IMR-90 (cell line): ENCODE data around the gene ZDHHC14. TPM values are rescaled to one million over a fixed set of nuclear protein-coding genes. Genes with fewer than 3 reads are reported as not detected.

Source experiments
- ATAC-seq: fragments of 200-7000 bp; cut with Tn5 transposase; 2 replicates; pipeline ENCODE4 v1.9.1; 2020; ENCODE audit warnings: low read depth, mild to moderate bottlenecking, moderate library complexity
- BruUV-seq: library from RNA; stranded (reverse); fragments of 400-500 nt; replicated peaks from 2 replicates; lab custom pipeline; 2021; lab: Mats Ljungman, UMichigan
- CTCF ChIA-PET: fragments of 300-600 bp; formaldehyde crosslinking; extraction: SDS; loops from one replicate; lab custom pipeline; 2021; ENCODE audit warnings: antibody characterized with exemption; lab: Yijun Ruan, JAX
- POLR2A ChIA-PET: fragments of 300-600 bp; sonication (Branson Sonifier 250); formaldehyde crosslinking; loops from one replicate; lab custom pipeline; 2022; ENCODE audit warnings: antibody characterized with exemption; ENCODE audit not compliant: unreplicated experiment; lab: Charles Lee
- DNase-seq: peaks from one replicate; pipeline ENCODE4 v3.0.0; 2013
- H2AFZ ChIP-seq: replicated peaks from 2 replicates; pipeline ENCODE3; 2013; ENCODE audit warnings: low read length, mild to moderate bottlenecking; ENCODE audit not compliant: poor library complexity
- H2AK5ac ChIP-seq: 2 replicates; pipeline ENCODE4 v1.6.1; 2013; ENCODE audit warnings: low read depth, low read length, inconsistent platforms
- H2AK9ac ChIP-seq: replicated peaks from 2 replicates; pipeline ENCODE3; 2013; ENCODE audit warnings: mild to moderate bottlenecking, low read depth, low read length, moderate library complexity; ENCODE audit not compliant: poor library complexity
- H2BK120ac ChIP-seq: 2 replicates; pipeline ENCODE4 v1.6.1; 2013; ENCODE audit warnings: low read depth, low read length, inconsistent platforms
- H2BK15ac ChIP-seq: 3 replicates; pipeline ENCODE4 v1.6.1; 2013; ENCODE audit warnings: low read depth, low read length, inconsistent platforms
- H2BK20ac ChIP-seq: 2 replicates; pipeline ENCODE4 v1.6.1; 2013; ENCODE audit warnings: low read depth, mild to moderate bottlenecking, inconsistent platforms, low read length, moderate library complexity
- H2BK5ac ChIP-seq: 2 replicates; pipeline ENCODE4 v1.6.1; 2013; ENCODE audit warnings: mild to moderate bottlenecking, low read depth, low read length, inconsistent platforms; ENCODE audit not compliant: poor library complexity, severe bottlenecking
- H3K14ac ChIP-seq: replicated peaks from 2 replicates; pipeline ENCODE4 v1.6.1; 2013; ENCODE audit warnings: low read depth, low read length, inconsistent platforms
- H3K18ac ChIP-seq: 2 replicates; pipeline ENCODE4 v1.6.1; 2013; ENCODE audit warnings: low read depth, low read length, control low read depth
- H3K23ac ChIP-seq: 2 replicates; pipeline ENCODE4 v1.6.1; 2013; ENCODE audit warnings: low read depth, low read length, inconsistent platforms
- H3K27ac ChIP-seq: 2 replicates; pipeline ENCODE4 v1.5.1; 2013; ENCODE audit warnings: mild to moderate bottlenecking, control low read depth, low read length; ENCODE audit not compliant: insufficient read depth
- H3K27me3 ChIP-seq: 2 replicates; pipeline ENCODE4 v1.6.1; 2013; ENCODE audit warnings: low read length; ENCODE audit not compliant: control insufficient read depth, insufficient read depth
- H3K36me3 ChIP-seq: 2 replicates; pipeline ENCODE4 v1.6.1; 2013; ENCODE audit warnings: low read length, mixed read lengths; ENCODE audit not compliant: control insufficient read depth, insufficient read depth
- H3K4ac ChIP-seq: 2 replicates; pipeline ENCODE4 v1.6.1; 2013; ENCODE audit warnings: low read depth, low read length, inconsistent platforms
- H3K4me1 ChIP-seq: 2 replicates; pipeline ENCODE4 v1.6.1; 2013; ENCODE audit warnings: low read length, mixed read lengths; ENCODE audit not compliant: control insufficient read depth, insufficient read depth
- H3K4me2 ChIP-seq: 2 replicates; pipeline ENCODE4 v1.6.1; 2013; ENCODE audit warnings: low read depth, mild to moderate bottlenecking, control low read depth, low read length, moderate library complexity
- H3K4me3 ChIP-seq: 2 replicates; pipeline ENCODE4 v1.5.1; 2013; ENCODE audit warnings: low read depth, mild to moderate bottlenecking, control low read depth, low read length, moderate library complexity; ENCODE audit not compliant: insufficient read depth
- H3K56ac ChIP-seq: 2 replicates; pipeline ENCODE4 v1.6.1; 2013; ENCODE audit warnings: low read length, inconsistent platforms; ENCODE audit not compliant: insufficient read depth; ENCODE audit errors: extremely low read depth
- H3K79me1 ChIP-seq, 2 experiments: 2 replicates each; pipeline ENCODE4 v1.6.1; 2013; ENCODE audit warnings: low read length in 2 of 2, inconsistent platforms in 1 of 2, low read depth in 1 of 2
- H3K9ac ChIP-seq: 2 replicates; pipeline ENCODE4 v1.6.1; 2013; ENCODE audit warnings: low read depth, low read length, control low read depth
- H3K9me1 ChIP-seq: 2 replicates; pipeline ENCODE4 v1.6.1; 2013; ENCODE audit warnings: low read length, inconsistent platforms; ENCODE audit not compliant: insufficient read depth
- H3K9me3 ChIP-seq: 2 replicates; pipeline ENCODE4 v1.6.1; 2013; ENCODE audit warnings: low read length; ENCODE audit not compliant: control insufficient read depth, insufficient read depth
- H4K20me1 ChIP-seq: 2 replicates; pipeline ENCODE4 v1.6.1; 2013; ENCODE audit warnings: low read length, inconsistent platforms; ENCODE audit not compliant: insufficient read depth
- H4K5ac ChIP-seq: 2 replicates; pipeline ENCODE4 v1.6.1; 2013; ENCODE audit warnings: mild to moderate bottlenecking, low read depth, low read length, control low read depth
- H4K8ac ChIP-seq, 2 experiments: 2 replicates each; pipeline ENCODE4 v1.6.1; 2013; ENCODE audit warnings: low read depth in 2 of 2, low read length in 2 of 2, control low read depth in 1 of 2, inconsistent platforms in 1 of 2
- H4K91ac ChIP-seq: 2 replicates; pipeline ENCODE4 v1.6.1; 2013; ENCODE audit warnings: low read depth, low read length, inconsistent platforms; ENCODE audit not compliant: insufficient read depth
- BHLHE40 ChIP-seq: fragments of 150-350 bp; IDR thresholded peaks from 2 replicates; pipeline ENCODE4 v1.6.1; 2016; ENCODE audit warnings: mild to moderate bottlenecking, low read depth, low read length
- CEBPB ChIP-seq: IDR thresholded peaks from 2 replicates; pipeline ENCODE4 v1.6.1; 2012; ENCODE audit warnings: low read depth, low read length, improper control_type of control experiment
- CHD1 ChIP-seq: IDR thresholded peaks from 2 replicates; pipeline ENCODE4 v1.6.1; 2012; ENCODE audit warnings: low read depth, low read length, improper control_type of control experiment
- ELK1 ChIP-seq: fragments of 150-350 bp; IDR thresholded peaks from 2 replicates; pipeline ENCODE4 v1.6.1; 2016; ENCODE audit warnings: low read depth, mild to moderate bottlenecking, low read length, moderate library complexity, borderline replicate concordance
- FOS ChIP-seq: fragments of 150-350 bp; IDR thresholded peaks from 2 replicates; pipeline ENCODE4 v1.6.1; 2016; ENCODE audit warnings: low read depth, low read length
- MAFK ChIP-seq: IDR thresholded peaks from 2 replicates; pipeline ENCODE4 v1.6.1; 2012; ENCODE audit warnings: low read depth, low read length, improper control_type of control experiment
- MAZ ChIP-seq: IDR thresholded peaks from 2 replicates; pipeline ENCODE4 v1.6.1; 2012; ENCODE audit warnings: low read depth, mild to moderate bottlenecking, low read length, improper control_type of control experiment, moderate library complexity, borderline replicate concordance
- MXI1 ChIP-seq: IDR thresholded peaks from 2 replicates; pipeline ENCODE4 v1.6.1; 2012; ENCODE audit warnings: low read depth, mild to moderate bottlenecking, low read length, moderate library complexity, borderline replicate concordance
- NFE2L2 ChIP-seq: fragments of 150-350 bp; IDR thresholded peaks from 2 replicates; pipeline ENCODE4 v1.6.1; 2016; ENCODE audit warnings: low read depth, mild to moderate bottlenecking, low read length
- POLR2A ChIP-seq: IDR thresholded peaks from 2 replicates; pipeline ENCODE4 v1.6.1; 2012; ENCODE audit warnings: mild to moderate bottlenecking, low read depth, low read length
- RAD21 ChIP-seq: IDR thresholded peaks from 2 replicates; pipeline ENCODE4 v1.6.1; 2012; ENCODE audit warnings: low read length, improper control_type of control experiment
- RCOR1 ChIP-seq: IDR thresholded peaks from 2 replicates; pipeline ENCODE4 v1.6.1; 2012; ENCODE audit warnings: mild to moderate bottlenecking, low read length, improper control_type of control experiment; ENCODE audit not compliant: insufficient replicate concordance
- RFX5 ChIP-seq: IDR thresholded peaks from 2 replicates; pipeline ENCODE4 v1.8.0; 2012; ENCODE audit warnings: low read depth, mild to moderate bottlenecking, low read length, moderate library complexity
- SMC3 ChIP-seq: fragments of 150-350 bp; IDR thresholded peaks from 2 replicates; pipeline ENCODE4 v1.6.1; 2016; ENCODE audit warnings: low read depth, mild to moderate bottlenecking, antibody characterized with exemption, low read length, moderate library complexity
- USF2 ChIP-seq: fragments of 150-350 bp; IDR thresholded peaks from 2 replicates; pipeline ENCODE4 v1.6.1; 2017; ENCODE audit warnings: mild to moderate bottlenecking, antibody characterized with exemption, low read length, low read depth
- WGBS, 2 experiments: methylation state at CpG; one replicate each; pipeline versions ENCODE4 v1.1.5 to v1.1.7; 2013; ENCODE audit warnings: missing lambda C conversion rate in 2 of 2; ENCODE audit not compliant: insufficient read length in 1 of 2; ENCODE audit errors: extremely low coverage in 2 of 2; 5-methylcytosine and 5-hydroxymethylcytosine counted together
- dilution Hi-C: fragments of 300-500 bp; cut with HindIII; formaldehyde crosslinking; loops from one replicate; pipeline ENCODE4 v1.14.3; 2018; ENCODE audit warnings: low sequenced_read_pairs; ENCODE audit not compliant: unreplicated experiment
- in situ Hi-C: fragments of 300-500 bp; cut with MboI; formaldehyde crosslinking; loops from 3 replicates; pipeline ENCODE4 v1.14.3; 2019; ENCODE audit warnings: low sequenced_read_pairs, inconsistent platforms, mixed read lengths
- intact Hi-C: fragments of 100-400 bp; cut with micrococcal nuclease; formaldehyde crosslinking; loops from 2 replicates; pipeline ENCODE4 v1.10.0; 2022
- polyA plus RNA-seq, 3 experiments: library from polyadenylated mRNA; depleted of rRNA; stranded (reverse); fragments of >200 nt; gene quantifications; 2 replicates each; pipeline ENCODE4 v1.2.3, GENCODE V29; 2012; ENCODE audit warnings: low replicate concordance in 1 of 3
- total RNA-seq: library from RNA; depleted of rRNA; stranded (reverse); fragments of >200 nt; gene quantifications from 2 replicates; pipeline ENCODE4 v1.2.3, GENCODE V29; 2012
- TF ChIP-seq, protein P1 (sequence below): conservative IDR thresholded peaks from 2 replicates; pipeline ENCODE4 v1.5.1; 2012; ENCODE audit warnings: mild to moderate bottlenecking, low read depth, low read length, improper control_type of control experiment

The ZDHHC14 gene
- total and polyA plus RNA-seq, 2 of the 4 experiments (the other 2 are of a cell fraction): 0.90 to 2.0 TPM

DNA sequence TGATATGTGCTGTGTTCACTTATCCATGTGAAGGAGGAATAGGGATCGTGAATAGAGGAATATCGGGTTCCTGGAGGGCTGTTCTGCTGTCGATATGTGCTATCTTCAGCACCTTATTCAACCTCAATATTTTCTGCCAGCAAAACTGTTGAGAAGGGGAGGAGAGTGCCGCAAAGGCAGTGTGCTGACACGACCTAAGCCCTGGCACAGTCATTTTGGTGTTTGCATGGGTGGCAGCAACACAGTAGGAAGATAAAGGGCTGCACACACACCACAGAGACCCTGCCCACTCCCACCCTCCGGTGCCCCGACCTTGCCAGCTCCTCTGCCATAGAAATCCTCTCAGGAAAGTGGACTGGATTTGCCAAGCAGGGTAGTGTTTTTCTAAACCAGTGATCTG, 47.0 kb downstream of the ZDHHC14 start:
- TF ChIP-seq ELK1 (no peak), MAZ (no peak), RCOR1 (no peak), CEBPB (no peak), FOS (no peak), USF2 (no peak), CHD1 (no peak), MAFK (no peak), BHLHE40 (no peak), MXI1 (no peak), RFX5 (no peak), NFE2L2 (no peak), POLR2A (no peak), RAD21 (no peak), SMC3 (no peak)
- TF ChIP-seq, protein P1, sequence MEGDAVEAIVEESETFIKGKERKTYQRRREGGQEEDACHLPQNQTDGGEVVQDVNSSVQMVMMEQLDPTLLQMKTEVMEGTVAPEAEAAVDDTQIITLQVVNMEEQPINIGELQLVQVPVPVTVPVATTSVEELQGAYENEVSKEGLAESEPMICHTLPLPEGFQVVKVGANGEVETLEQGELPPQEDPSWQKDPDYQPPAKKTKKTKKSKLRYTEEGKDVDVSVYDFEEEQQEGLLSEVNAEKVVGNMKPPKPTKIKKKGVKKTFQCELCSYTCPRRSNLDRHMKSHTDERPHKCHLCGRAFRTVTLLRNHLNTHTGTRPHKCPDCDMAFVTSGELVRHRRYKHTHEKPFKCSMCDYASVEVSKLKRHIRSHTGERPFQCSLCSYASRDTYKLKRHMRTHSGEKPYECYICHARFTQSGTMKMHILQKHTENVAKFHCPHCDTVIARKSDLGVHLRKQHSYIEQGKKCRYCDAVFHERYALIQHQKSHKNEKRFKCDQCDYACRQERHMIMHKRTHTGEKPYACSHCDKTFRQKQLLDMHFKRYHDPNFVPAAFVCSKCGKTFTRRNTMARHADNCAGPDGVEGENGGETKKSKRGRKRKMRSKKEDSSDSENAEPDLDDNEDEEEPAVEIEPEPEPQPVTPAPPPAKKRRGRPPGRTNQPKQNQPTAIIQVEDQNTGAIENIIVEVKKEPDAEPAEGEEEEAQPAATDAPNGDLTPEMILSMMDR: no peak

More for the DNA sequence above, 47.0 kb downstream of the ZDHHC14 start:
- ATAC-seq (no peak), DNase-seq (no peak)
- no peak overlapping the region for H2AK5ac ChIP-seq
- no peaks in the 10 kb centered on the region for H3K9me3 ChIP-seq
- intact Hi-C loops (no loop called here), dilution Hi-C loops (no loop called here), in situ Hi-C loops (no loop called here)
- H3K56ac ChIP-seq: no peak overlapping the region
- H3K4me1 ChIP-seq: no peaks in the 10 kb centered on the region
- H3K9ac ChIP-seq: no peak overlapping the region
- H3K18ac ChIP-seq: no peak overlapping the region
- no peak overlapping the region for H4K91ac ChIP-seq
- H3K4me3 ChIP-seq: no peak overlapping the region
- no peak overlapping the region for H2BK5ac ChIP-seq
- H4K5ac ChIP-seq: no peak overlapping the region
- WGBS, 2 experiments: no CpG with 5 or more reads among the region's 7 CpGs
- no peaks in the 10 kb centered on the region for H3K27me3 ChIP-seq
- no peaks in the 10 kb centered on the region for H4K20me1 ChIP-seq
- H3K27ac ChIP-seq: no peak overlapping the region
- no peak overlapping the region for H4K8ac ChIP-seq
- no peak overlapping the region for H2AK9ac ChIP-seq
- no peak overlapping the region for H2BK120ac ChIP-seq
- no TSS peak for BruUV-seq
- H3K4me2 ChIP-seq: no peak overlapping the region
- H3K79me1 ChIP-seq: no peaks in the 10 kb centered on the region
- ChIA-PET POLR2A (no interaction called here), CTCF (no interaction called here)
- no peaks in the 10 kb centered on the region for H3K36me3 ChIP-seq
- H3K14ac ChIP-seq: no peak overlapping the region
- H3K4ac ChIP-seq: no peak overlapping the region
- no peak overlapping the region for H2BK15ac ChIP-seq
- no peak overlapping the region for H3K23ac ChIP-seq
- no peak overlapping the region for H2BK20ac ChIP-seq
- H3K9me1 ChIP-seq: peaks cover 6% of the 10 kb centered on the region; the same call in 1 of the 2 replicates
- no peak overlapping the region for H2AFZ ChIP-seq
